ENCODE data around the gene RITA1. TPM values are rescaled to one million over a fixed set of nuclear protein-coding genes. Genes with fewer than 3 reads are reported as not detected.

Gene RITA1
- total and polyA plus RNA-seq, 2 experiments from 2014 or later = 16.1 to 26.9 TPM

GRCh38 chr12:113169697-113170096 is 15.8 kb upstream of the RITA1 start:
- no peaks in the 10 kb centered on the region for H3K79me2 ChIP-seq
- WGBS (ENCODE audit: low lambda C conversion rate, missing lambda C conversion rate) = 96% methylated on average over 13 of the region's 13 CpGs
- no peak overlapping the region for H3K27ac ChIP-seq
- H3K4me1 ChIP-seq (ENCODE audit: insufficient read depth) = no peaks in the 10 kb centered on the region
- no peaks in the 10 kb centered on the region for H3K9me2 ChIP-seq (replicated peaks; ENCODE audit: insufficient read depth)
- H3K4me3 ChIP-seq = no peak overlapping the region
- TF ChIP-seq CTCF (IDR thresholded peaks at IDR 0.05; ENCODE audit: poor library complexity) (no peak), EZH2phosphoT487 (IDR thresholded peaks at IDR 0.05; ENCODE audit: low read depth, severe bottlenecking, unreplicated experiment) (no peak), EZH2 (IDR thresholded peaks at IDR 0.05; ENCODE audit: borderline replicate concordance) (no peak)
- H3K27me3 ChIP-seq = no peaks in the 10 kb centered on the region
- no peak for DNase-seq (ENCODE audit: low spot score)
- H3K9me3 ChIP-seq (ENCODE audit: low read depth) = no peaks in the 10 kb centered on the region
- H3K4me2 ChIP-seq = no peak overlapping the region
- no peaks in the 10 kb centered on the region for H3K36me3 ChIP-seq (replicated peaks; ENCODE audit: insufficient read depth, low read depth)
- no peak overlapping the region for H2AFZ ChIP-seq
- no peaks in the 10 kb centered on the region for H4K20me1 ChIP-seq (ENCODE audit: insufficient read depth, poor library complexity, severe bottlenecking)

- 93% methylated on average over 5 of the region's 5 CpGs for WGBS (ENCODE audit: low lambda C conversion rate, missing lambda C conversion rate)
- no peak overlapping the region for H3K27ac ChIP-seq
- H3K79me2 ChIP-seq = no peaks in the 10 kb centered on the region
- H3K4me1 ChIP-seq (ENCODE audit: insufficient read depth) = no peaks in the 10 kb centered on the region
- H2AFZ ChIP-seq = no peak overlapping the region
- no peak overlapping the region for H3K4me3 ChIP-seq
- H3K27me3 ChIP-seq = no peaks in the 10 kb centered on the region
- H3K9me3 ChIP-seq (ENCODE audit: low read depth) = no peaks in the 10 kb centered on the region
- no peaks in the 10 kb centered on the region for H4K20me1 ChIP-seq (ENCODE audit: insufficient read depth, poor library complexity, severe bottlenecking)
- DNase-seq (ENCODE audit: low spot score) = no peak
- TF ChIP-seq EZH2 (IDR thresholded peaks at IDR 0.05; ENCODE audit: borderline replicate concordance) (no peak), CTCF (IDR thresholded peaks at IDR 0.05; ENCODE audit: poor library complexity) (no peak), EZH2phosphoT487 (IDR thresholded peaks at IDR 0.05; ENCODE audit: low read depth, severe bottlenecking, unreplicated experiment) (no peak)
- no peaks in the 10 kb centered on the region for H3K9me2 ChIP-seq (replicated peaks; ENCODE audit: insufficient read depth)
- no peaks in the 10 kb centered on the region for H3K36me3 ChIP-seq (replicated peaks; ENCODE audit: insufficient read depth, low read depth)
- H3K4me2 ChIP-seq = no peak overlapping the region
Observed at GRCh38 chr12:113170457-113170856, 15.1 kb upstream of the RITA1 start.

GRCh38 chr12:113170926-113171325 is 14.6 kb upstream of the RITA1 start:
- no peaks in the 10 kb centered on the region for H3K9me3 ChIP-seq (ENCODE audit: low read depth)
- H3K4me2 ChIP-seq = no peak overlapping the region
- no peaks in the 10 kb centered on the region for H3K36me3 ChIP-seq (replicated peaks; ENCODE audit: insufficient read depth, low read depth)
- 96% methylated on average over 4 of the region's 4 CpGs for WGBS (ENCODE audit: low lambda C conversion rate, missing lambda C conversion rate)
- TF ChIP-seq EZH2phosphoT487 (IDR thresholded peaks at IDR 0.05; ENCODE audit: low read depth, severe bottlenecking, unreplicated experiment) = no peak
- TF ChIP-seq CTCF (IDR thresholded peaks at IDR 0.05; ENCODE audit: poor library complexity) = no peak
- TF ChIP-seq EZH2 (IDR thresholded peaks at IDR 0.05; ENCODE audit: borderline replicate concordance) = no peak
- H4K20me1 ChIP-seq (ENCODE audit: insufficient read depth, poor library complexity, severe bottlenecking) = no peaks in the 10 kb centered on the region
- no peak overlapping the region for H3K4me3 ChIP-seq
- no peak overlapping the region for H3K27ac ChIP-seq
- no peak overlapping the region for H2AFZ ChIP-seq
- no peaks in the 10 kb centered on the region for H3K27me3 ChIP-seq
- DNase-seq (ENCODE audit: low spot score) = no peak
- no peaks in the 10 kb centered on the region for H3K79me2 ChIP-seq
- H3K9me2 ChIP-seq (replicated peaks; ENCODE audit: insufficient read depth) = no peaks in the 10 kb centered on the region
- no peaks in the 10 kb centered on the region for H3K4me1 ChIP-seq (ENCODE audit: insufficient read depth)

GRCh38 chr12:113171543-113171942 is 14.0 kb upstream of the RITA1 start:
- Histone ChIP-seq H3K27me3 (no peaks in the 10 kb centered on the region), H3K4me1 (ENCODE audit: insufficient read depth) (no peaks in the 10 kb centered on the region), H3K9me2 (replicated peaks; ENCODE audit: insufficient read depth) (no peaks in the 10 kb centered on the region), H3K27ac (no peak overlapping the region), H3K9me3 (ENCODE audit: low read depth) (no peaks in the 10 kb centered on the region), H3K36me3 (replicated peaks; ENCODE audit: insufficient read depth, low read depth) (no peaks in the 10 kb centered on the region), H4K20me1 (ENCODE audit: insufficient read depth, poor library complexity, severe bottlenecking) (no peaks in the 10 kb centered on the region), H2AFZ (no peak overlapping the region), H3K4me3 (no peak overlapping the region), H3K79me2 (no peaks in the 10 kb centered on the region), H3K4me2 (no peak overlapping the region)
- DNase-seq (ENCODE audit: low spot score) = no peak
- TF ChIP-seq EZH2 (IDR thresholded peaks at IDR 0.05; ENCODE audit: borderline replicate concordance) (no peak), CTCF (IDR thresholded peaks at IDR 0.05; ENCODE audit: poor library complexity) (no peak), EZH2phosphoT487 (IDR thresholded peaks at IDR 0.05; ENCODE audit: low read depth, severe bottlenecking, unreplicated experiment) (no peak)
- 95% methylated on average over 9 of the region's 9 CpGs for WGBS (ENCODE audit: low lambda C conversion rate, missing lambda C conversion rate)
